ENCODE data around the gene CDH23. TPM values are rescaled to one million over a fixed set of nuclear protein-coding genes. Genes with fewer than 3 reads are reported as not detected.

The CDH23 gene
- total RNA-seq, 4 donors from 2014 or later: 0.57 to 5.9 (median 1.0) TPM

DNA sequence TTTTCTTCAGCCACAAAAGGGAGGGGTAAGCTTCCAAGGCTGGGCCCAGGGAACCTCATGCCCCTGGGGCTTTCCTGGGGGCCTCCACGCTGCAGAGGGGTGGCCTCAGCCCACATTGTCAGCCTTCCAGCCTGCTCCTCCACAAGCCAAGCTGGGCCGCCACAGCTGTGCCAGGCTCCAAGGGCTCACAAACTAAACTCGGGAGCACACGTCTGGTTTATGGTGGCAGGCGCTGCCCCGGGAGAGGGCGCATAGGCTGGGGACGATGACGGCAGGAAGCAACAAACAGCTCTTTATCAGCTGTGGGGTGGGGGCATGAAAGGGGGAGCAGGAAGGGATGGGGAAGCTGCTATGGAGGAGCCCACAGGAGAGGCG lies 6.3 kb upstream of the CDH23 start:
- Histone ChIP-seq H3K36me3 (no peaks in the 10 kb centered on the region), H3K4me1 (no peaks in the 10 kb centered on the region), H3K27ac (no peak overlapping the region), H3K27me3 (peaks cover 0 to 37% (median 0%) of the 10 kb centered on the region in 4 donors), H3K4me3 (no peak overlapping the region), H3K9me3 (no peaks in the 10 kb centered on the region)
- no peak for DNase-seq
- intact Hi-C loops (cut with DNase I): loop anchor here (10.0 kb wide), 1 partner anchor 424 kb away; no protein-coding TSS in a partner anchor
- no peak for TF ChIP-seq POLR2A (IDR thresholded peaks at IDR 0.05)
- TF ChIP-seq, protein P1, sequence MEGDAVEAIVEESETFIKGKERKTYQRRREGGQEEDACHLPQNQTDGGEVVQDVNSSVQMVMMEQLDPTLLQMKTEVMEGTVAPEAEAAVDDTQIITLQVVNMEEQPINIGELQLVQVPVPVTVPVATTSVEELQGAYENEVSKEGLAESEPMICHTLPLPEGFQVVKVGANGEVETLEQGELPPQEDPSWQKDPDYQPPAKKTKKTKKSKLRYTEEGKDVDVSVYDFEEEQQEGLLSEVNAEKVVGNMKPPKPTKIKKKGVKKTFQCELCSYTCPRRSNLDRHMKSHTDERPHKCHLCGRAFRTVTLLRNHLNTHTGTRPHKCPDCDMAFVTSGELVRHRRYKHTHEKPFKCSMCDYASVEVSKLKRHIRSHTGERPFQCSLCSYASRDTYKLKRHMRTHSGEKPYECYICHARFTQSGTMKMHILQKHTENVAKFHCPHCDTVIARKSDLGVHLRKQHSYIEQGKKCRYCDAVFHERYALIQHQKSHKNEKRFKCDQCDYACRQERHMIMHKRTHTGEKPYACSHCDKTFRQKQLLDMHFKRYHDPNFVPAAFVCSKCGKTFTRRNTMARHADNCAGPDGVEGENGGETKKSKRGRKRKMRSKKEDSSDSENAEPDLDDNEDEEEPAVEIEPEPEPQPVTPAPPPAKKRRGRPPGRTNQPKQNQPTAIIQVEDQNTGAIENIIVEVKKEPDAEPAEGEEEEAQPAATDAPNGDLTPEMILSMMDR (IDR thresholded peaks at IDR 0.05): no peak
- WGBS, 2 donors: 49 to 66% methylated on average over 3 to 6 of the region's 10 CpGs

DNA sequence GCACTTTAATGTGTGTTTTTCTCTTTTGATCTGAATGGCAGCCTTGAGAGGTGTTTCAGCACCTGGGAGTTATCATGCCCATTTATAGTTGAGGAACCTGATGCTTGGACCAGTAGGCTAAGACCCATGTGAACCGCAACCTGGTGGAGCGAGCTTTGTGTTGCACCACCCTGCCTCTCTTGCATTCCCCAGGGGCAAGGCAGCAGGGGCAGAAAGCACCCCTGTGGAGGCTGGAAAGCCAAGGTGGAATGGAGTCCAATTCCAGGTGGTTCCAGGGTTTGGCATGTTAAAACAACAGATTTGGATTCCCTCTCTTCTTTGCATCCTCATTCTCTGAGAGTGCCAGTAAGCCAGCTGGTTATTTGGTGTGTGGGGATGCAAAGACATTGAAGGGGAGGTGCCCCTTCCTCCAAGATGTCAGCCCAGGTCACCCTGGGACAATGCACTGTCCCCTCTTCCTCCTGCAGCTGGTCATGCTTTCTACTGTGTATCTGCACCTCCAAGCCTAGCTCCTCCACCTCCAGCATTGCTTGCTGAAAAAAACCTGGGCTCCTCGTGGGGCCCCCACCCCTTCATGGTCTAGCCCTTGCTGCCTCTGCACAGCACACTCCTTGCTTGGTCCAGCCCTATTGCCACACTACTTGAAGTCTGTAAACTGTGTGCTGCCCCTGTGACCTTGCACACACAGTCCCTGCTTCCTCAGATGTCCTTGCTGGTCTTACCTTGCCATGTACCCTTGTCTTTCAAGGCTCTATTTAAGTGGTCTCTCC lies 5.6 kb upstream of the CDH23 start:
- no peak for TF ChIP-seq POLR2A (IDR thresholded peaks at IDR 0.05)
- TF ChIP-seq, protein P1 (IDR thresholded peaks at IDR 0.05): no peak
- no peaks in the 10 kb centered on the region for H3K9me3 ChIP-seq
- intact Hi-C loops (cut with DNase I): loop anchor here (10.0 kb wide), 1 partner anchor 424 kb away; no protein-coding TSS in a partner anchor
- peaks cover 0 to 43% (median 0%) of the 10 kb centered on the region in 4 donors for H3K27me3 ChIP-seq
- no peak for DNase-seq
- H3K4me3 ChIP-seq: no peak overlapping the region
- no peaks in the 10 kb centered on the region for H3K36me3 ChIP-seq
- peaks cover 0 to 2% (median 0%) of the 10 kb centered on the region in 3 donors for H3K4me1 ChIP-seq
- 67 to 81% methylated on average over 3 of the region's 3 CpGs for WGBS, 2 donors
- H3K27ac ChIP-seq: no peak overlapping the region

DNA sequence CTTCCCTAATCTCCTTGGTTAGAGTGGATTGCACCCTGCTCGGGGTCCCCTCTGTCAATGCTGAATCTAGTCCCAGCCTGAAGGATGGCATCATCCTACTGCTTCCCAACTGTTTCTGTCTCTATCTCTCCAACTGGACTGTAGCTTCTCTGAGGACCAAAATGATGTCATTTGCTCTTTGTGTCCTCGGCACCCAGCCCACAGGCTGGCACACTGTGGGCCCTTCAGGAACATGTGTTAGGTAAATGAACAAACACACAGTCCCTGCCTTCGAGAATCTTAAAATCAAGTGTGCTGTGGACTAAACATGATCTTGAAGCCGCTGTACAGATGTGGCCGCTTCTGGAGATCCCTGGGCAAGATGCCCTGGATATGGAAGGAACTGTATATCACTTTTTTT lies 5.0 kb upstream of the CDH23 start:
- peaks cover 0 to 49% (median 0%) of the 10 kb centered on the region in 4 donors for H3K27me3 ChIP-seq
- H3K27ac ChIP-seq: no peak overlapping the region
- no peak for TF ChIP-seq POLR2A (IDR thresholded peaks at IDR 0.05)
- TF ChIP-seq, protein P1 (IDR thresholded peaks at IDR 0.05): no peak
- DNase-seq: no peak
- H3K4me1 ChIP-seq: peaks cover 0 to 8% (median 4%) of the 10 kb centered on the region in 3 donors
- no peak overlapping the region for H3K4me3 ChIP-seq
- no peaks in the 10 kb centered on the region for H3K9me3 ChIP-seq
- no peaks in the 10 kb centered on the region for H3K36me3 ChIP-seq
- 82 to 86% methylated on average over 5 of the region's 5 CpGs for WGBS, 2 donors
- intact Hi-C loops (cut with DNase I): loop anchor here (10.0 kb wide), 1 partner anchor 423 kb away; no protein-coding TSS in a partner anchor

DNA sequence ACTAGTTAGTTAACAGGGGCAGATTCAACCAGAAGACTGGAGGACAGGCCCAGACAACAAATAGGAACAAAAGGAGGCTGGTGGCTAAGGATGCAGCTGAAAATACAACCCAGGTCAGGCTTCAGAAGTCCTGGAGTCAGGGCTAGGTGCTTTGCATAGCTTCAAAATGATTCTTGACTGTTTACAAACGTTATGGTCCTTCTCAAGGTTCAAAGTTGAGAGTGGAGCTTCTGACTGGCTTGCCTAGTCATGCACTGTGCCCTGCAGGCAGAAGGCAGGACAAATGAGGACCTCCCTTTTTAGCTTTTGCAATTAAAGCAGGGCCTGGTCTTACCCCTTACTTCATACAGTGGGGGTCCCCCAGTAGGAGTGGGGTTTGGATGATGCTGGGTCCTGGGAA lies 4.4 kb upstream of the CDH23 start:
- no peak for TF ChIP-seq POLR2A (IDR thresholded peaks at IDR 0.05)
- TF ChIP-seq, protein P1 (IDR thresholded peaks at IDR 0.05): no peak
- Histone ChIP-seq H3K4me1 (peaks cover 1 to 14% (median 9%) of the 10 kb centered on the region in 3 donors), H3K27ac (no peak overlapping the region), H3K4me3 (no peak overlapping the region), H3K9me3 (no peaks in the 10 kb centered on the region), H3K36me3 (no peaks in the 10 kb centered on the region), H3K27me3 (peaks cover 0 to 55% (median 3%) of the 10 kb centered on the region in 4 donors)
- DNase-seq: no peak
- WGBS, 2 donors: 25 to 29% methylated on average over 1 of the region's 1 CpG
- intact Hi-C loops (cut with DNase I): loop anchor here (10.0 kb wide), 1 partner anchor 423 kb away; no protein-coding TSS in a partner anchor
